Skin epidermis (tissue), 12 donors: ENCODE data around the gene PTPRN.
"Not testable (repeated sequence)": the region's sequence is repeated elsewhere in the genome, so short reads cannot be mapped to it uniquely, and the experiment has no call there.

Source experiments
- H3K27ac ChIP-seq, 21 experiments: fragments of 200-600 bp; sonication (generic) in 11 of 21; one replicate each; pipeline ENCODE4 v1.5.0; 2020; ENCODE audit warnings: mild to moderate bottlenecking in 3 of 21, inconsistent platforms in 2 of 21, moderate library complexity in 2 of 21
- H3K4me3 ChIP-seq, 7 experiments: fragments of 200-600 bp; sonication (generic) in 2 of 7; one replicate each; pipeline ENCODE4 v1.5.0; 2020; ENCODE audit warnings: inconsistent platforms in 2 of 7, mild to moderate bottlenecking in 2 of 7, moderate library complexity in 1 of 7

Gene PTPRN

DNA sequence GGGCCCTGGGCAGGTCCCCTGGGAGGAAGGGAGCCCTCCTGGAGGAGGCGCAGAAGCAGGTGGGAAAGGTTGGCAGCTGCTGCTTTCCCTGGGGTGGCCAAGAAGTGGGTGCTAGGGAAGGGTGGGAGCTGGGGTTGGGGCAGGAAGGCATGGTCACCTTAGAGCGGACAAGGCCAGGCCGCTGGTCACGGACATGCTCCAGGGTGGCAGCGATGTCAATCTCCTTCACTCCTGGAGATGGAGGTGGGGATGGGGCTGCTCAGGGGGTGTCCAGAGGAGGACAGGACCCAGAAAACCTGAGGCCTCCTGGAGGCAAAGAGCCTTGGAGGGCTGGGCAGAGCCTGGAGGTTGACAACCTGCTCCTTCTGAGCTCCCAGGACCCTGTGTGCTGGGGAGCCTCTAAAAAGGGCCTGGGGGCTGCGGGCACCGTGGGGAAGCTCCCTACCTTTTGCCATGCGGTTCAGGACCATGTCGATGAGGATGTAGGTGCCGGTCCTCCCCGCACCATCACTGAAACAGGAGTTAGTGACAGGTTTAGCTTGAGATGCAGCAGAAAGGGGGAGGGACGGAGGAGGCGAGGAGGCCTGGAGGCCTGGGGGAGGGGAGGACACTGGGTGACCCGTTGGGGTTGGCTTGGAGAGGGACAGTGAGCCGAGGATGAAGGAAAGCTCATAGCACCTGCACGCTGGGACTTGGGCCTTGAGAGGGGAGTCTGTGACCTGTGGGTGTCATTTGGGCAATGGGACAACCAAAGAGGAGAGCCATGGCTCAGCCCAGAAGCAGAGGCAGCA lies 18.6 kb downstream of the PTPRN start:
- Histone ChIP-seq H3K27ac (peak overlapping the region in 15 of 21 experiments; percentile 9 to 90 (median 63)), H3K4me3 (no peak overlapping the region)

DNA sequence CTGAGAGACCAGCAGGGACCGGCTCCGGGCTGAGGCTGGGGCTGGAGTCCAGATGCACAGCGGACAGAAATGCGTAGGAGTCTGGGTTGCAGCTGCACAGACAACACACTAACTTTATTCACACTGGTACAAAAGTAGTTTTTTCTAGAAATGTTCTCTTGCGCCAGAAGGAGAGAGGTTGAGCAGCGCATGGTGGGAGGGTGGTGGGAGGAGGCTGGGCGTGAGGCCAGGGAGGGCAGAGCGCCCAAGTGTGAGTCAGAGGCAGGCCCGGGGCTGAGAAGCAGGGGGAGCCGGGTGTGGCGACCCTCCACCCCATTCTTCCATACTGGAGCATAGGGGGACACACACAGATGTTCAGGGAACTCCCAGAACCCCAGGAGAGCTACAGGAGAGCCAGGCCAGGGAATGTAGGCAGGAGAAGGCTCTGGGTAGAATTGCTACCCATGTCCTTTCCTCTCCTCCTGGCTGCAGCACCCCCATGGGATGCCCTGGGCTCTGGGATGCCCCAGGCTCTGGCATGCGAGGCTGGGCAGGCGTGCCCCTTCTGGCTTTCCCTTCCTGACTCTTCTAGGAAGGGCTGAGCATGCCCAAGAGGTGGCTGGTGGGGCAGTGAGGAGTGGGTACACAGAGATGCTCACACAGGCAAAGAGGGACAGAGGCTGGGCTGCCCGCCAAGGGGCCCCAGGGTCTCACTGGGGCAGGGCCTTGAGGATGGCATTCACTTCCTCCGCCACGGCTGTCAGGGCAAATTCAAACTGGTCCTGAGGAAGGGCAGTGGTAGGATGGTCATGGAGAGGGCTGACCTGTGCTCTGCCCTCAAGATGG lies 19.5 kb downstream of the PTPRN start:
- Histone ChIP-seq H3K4me3 (no peak overlapping the region), H3K27ac (peak overlapping the region in 20 of 21 experiments; percentile 9 to 90 (median 48))

DNA sequence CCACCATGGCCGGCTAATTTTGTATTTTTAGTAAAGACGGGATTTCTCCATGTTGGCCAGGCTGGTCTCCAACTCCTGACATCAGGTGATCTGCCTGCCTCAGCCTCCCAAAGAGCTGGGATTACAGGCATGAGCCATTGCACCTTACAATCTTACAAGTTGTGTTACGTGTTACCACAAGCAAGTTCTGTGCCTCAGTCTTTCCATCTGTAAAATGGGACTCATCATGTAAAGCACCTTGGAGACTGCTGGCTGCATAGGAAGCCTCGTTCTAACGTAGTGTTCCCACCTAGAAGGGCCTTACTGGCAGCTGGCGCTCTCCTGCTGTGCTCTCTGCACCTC lies 20.0 kb downstream of the PTPRN start:
- H3K4me3 ChIP-seq, result no peak overlapping the region
- H3K27ac ChIP-seq, result peak overlapping the region in 17 of 21 experiments; percentile 9 to 90 (median 49)

DNA sequence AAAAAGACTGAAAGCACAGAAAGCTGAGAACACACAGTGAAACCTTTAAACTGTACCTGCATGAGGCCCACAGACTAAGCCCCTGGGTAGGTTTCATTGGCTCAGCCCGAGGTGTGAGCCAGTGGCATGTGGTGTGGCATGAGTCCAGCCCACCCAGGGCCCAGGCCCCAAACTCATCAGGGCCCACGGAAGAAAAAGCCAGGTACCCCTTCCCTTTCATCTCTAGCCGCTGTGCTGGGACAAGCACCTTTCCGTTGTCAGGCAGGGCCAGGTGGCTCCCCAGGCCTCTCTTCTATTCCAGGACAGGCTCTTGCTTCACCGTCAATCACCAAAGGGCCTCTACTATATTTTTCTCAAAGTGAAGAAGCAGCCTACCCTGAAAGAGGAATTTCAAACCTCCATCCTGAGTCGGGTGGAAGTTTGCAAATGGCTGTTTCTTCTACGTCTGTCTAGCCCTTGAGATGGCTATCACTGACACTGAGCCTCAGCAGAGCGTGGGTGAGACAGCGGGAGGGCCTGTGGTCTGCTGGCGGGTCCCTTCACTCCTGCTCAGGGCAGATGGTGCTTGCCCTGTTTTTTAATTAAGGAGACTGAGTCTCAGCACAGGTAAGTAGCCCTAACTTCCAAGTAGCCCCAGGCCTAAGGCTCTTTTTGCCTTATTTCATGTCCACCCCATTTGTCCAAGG lies 21.5 kb downstream of the PTPRN start:
- Histone ChIP-seq H3K4me3 (no peak overlapping the region), H3K27ac (peak overlapping the region in 17 of 21 experiments; percentile 14 to 90 (median 74))

DNA sequence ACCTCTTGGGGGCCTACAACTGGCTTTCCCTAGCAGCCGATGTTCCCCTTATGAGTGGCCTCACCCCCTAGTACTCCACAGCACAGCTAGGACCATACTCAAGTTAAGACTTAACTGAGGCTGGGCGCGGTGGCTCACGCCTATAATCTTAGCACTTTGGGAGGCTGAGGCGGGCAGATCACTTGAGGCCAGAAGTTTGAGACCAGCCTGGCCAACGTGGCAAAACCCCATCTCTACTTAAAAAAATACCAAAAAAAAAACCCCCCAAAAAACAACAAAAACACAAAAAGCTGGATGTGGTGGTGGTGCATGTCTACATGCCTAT lies 22.1 kb downstream of the PTPRN start:
- not testable (repeated sequence) for H3K4me3 ChIP-seq
- H3K27ac ChIP-seq, result peak overlapping the region in 18 of 21 experiments; percentile 21 to 90 (median 76)

DNA sequence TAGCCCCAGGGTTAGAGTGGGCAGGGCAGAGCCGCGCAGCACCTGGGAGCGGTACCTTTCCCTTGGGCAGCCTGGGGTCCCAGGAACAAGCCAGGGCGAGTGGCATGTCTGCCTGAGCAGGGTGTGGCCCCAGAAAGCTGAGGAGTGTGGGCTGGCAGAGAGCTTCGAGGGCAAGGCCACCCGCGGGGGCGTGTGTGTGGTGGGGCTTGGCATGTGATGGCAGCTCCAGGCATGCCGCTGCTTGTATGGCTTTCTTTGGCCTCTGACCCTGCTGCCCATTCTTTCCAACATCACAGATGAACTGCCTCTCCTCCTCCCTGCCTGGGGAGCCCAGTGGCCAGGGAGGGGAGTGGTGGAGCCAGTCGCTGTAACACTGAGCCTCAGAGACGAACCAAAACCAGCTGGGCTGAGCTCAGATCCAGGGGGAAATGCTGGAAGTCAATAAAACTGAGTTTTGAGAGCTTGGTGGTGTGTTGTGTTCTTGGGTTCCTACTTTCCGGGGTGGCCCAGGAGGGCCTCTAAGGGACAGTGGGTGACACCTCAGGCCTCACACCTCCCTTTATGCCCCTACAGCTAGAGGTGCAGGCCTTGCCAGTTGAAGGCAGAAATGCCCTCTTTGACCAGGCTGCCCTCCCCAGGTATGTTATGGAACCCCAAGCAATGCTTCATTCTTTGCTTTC lies 22.6 kb downstream of the PTPRN start:
- H3K27ac ChIP-seq, result peak overlapping the region in 18 of 21 experiments; percentile 21 to 90 (median 76)
- H3K4me3 ChIP-seq, result no peak overlapping the region

DNA sequence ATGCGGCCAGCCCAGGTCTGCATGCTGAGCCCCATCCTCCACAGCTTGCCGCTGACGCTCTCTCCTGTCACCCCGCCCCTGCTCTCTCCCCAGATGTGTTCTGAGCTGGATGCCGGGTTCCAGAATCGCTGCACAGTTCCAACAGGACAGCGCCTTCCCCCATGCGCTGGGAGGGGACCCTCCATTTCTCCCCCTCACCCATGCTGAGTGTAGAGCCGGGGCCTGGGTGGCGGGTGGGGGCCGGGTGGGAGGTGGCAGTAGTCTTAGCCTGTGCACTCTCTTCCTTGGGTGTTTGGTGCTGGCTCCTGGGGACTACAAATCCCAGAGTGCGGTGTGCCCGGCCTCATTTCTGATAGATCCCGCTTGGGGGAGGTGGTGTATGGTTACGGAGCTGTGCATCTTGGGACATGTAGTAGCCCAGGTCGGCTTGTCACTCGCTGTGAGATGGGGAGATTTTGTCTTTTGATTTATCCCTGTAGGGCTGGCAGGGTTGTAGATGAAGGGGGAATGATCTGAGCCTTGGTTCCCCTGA lies 23.2 kb downstream of the PTPRN start:
- Histone ChIP-seq H3K4me3 (no peak overlapping the region), H3K27ac (peak overlapping the region in 19 of 21 experiments; percentile 29 to 90 (median 75))

DNA sequence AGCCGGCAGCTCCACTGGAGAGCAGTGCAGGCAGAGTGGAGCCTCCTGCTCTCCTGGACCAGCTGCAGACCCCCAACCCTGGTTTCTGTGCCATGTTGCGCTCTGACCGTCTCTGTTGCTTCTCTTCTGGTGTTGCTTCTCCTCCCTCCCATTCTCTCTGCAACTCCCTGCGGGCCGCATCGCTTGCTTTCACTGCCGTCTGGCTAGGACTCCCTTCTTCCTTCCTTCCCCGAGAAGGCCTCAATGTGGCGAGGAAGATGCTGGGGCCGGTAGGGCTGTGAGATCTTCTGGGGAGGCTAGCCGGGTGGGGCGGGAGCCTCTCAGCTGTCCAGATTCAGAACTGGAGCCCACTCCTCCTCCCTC lies 23.8 kb downstream of the PTPRN start:
- Histone ChIP-seq H3K27ac (peak overlapping the region in 19 of 21 experiments; percentile 29 to 90 (median 75)), H3K4me3 (no peak overlapping the region)

DNA sequence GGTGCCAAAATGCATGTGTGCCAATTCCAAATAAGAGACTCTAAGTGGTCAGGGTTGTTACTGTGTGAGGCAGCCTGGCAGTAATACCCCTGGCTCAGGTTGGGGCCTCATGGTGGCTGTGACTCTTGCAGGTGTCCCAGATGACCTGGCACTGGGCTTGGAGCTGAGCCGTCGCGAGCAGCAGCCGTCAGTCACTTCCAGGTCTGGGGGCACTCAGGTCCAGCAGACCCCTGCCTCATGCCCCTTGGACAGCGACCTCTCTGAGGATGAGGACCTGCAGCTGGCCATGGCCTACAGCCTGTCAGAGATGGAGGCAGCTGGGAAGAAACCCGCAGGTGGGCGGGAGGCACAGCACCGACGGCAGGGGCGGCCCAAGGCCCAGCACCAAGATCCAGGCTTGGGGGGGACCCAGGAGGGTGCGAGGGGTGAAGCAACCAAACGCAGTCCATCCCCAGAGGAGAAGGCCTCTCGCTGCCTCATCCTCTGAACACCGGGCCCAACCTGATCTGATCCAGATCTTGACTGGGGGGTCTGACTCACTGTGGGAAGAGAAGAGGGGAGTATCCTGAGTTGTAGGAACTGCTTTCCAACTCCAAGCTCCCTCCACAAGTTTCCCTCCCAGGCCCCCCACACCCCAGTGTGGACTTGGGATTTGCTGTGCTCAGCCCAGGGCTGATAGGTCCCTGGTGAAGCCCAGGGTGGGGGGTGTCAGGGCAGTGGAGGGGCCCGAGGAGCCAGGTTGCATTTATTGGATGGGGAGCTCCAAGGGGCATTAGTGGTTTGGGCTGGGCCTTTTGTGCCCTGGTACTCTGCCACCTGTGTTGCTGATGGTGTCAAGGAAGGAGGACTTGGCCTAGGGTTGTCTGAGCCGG lies 24.5 kb downstream of the PTPRN start:
- peak overlapping the region in 17 of 21 experiments; percentile 6 to 90 (median 76) for H3K27ac ChIP-seq
- no peak overlapping the region for H3K4me3 ChIP-seq

DNA sequence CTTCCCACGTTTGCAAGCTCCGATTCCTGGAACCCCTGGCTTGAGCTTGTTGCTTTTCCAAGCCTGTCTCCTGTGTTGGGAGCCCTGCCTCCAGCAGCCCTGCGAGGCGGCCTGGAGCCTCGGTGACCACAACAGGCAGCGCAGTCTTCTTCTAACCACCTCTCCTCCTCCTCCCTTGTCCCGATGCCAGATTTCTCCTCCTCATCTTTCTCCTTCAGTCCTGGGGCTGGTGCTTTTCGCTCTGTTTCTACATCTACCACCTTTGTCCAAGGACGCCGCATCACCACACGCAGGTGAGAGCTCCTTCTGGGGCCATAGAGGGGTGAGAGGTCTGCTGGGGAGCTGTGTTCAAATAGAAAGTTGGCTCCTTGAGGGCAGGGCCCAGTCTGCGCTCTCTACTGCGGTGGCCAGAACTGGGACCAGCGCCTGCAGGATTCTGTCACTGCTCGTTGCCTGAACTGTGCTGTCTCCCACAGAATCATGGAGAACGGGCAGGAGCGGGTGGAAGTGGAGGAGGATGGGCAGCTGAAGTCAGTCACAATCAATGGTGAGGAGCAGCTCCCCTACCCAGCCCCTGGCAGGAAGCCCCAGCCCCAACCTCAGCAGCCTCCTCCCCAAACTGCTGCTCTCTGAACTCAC lies 26.1 kb downstream of the PTPRN start:
- Histone ChIP-seq H3K4me3 (no peak overlapping the region), H3K27ac (peak overlapping the region in 9 of 21 experiments; percentile 4 to 98 (median 52))

DNA sequence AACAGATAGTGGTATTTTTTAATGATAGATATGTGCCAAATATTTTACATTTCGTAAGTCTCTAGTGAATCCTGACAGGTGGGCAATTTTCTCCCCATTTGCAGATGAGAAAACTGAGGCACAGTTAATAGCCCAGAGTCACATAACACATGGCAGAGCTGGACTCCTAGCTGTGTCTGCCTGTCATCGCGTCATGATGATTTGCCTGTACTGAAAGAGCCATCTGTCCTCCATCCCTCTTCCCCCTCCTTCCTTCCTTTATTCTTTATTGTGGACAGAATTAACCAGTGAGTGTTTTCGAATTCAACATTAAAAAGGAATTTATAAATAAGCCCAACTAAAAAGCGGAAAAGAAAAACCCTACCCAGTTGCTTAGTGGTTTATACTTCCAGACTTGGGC lies 26.8 kb downstream of the PTPRN start:
- Histone ChIP-seq H3K4me3 (no peak overlapping the region), H3K27ac (peak overlapping the region in 7 of 21 experiments; percentile 41 to 98 (median 90))

DNA sequence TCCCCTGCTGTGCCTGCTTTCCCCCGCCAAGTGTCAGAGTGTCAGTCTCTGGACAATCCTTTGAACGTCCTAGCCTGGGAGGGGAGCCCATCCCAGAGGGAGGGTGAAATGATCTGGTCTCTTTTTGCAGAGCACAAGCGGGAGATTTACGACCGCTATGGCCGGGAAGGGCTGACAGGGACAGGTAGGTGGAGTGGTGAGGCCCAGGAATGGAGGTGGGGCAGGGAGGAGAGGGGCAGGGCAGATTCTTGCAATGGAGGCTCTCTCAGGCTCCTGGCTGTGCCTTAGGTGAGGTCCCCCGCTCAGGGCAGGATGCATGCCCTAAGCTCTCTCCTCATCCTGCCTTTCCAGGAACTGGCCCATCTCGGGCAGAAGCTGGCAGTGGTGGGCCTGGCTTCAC lies 27.6 kb downstream of the PTPRN start:
- H3K4me3 ChIP-seq, result no peak overlapping the region
- peak overlapping the region in 8 of 21 experiments; percentile 14 to 99 (median 97) for H3K27ac ChIP-seq

DNA sequence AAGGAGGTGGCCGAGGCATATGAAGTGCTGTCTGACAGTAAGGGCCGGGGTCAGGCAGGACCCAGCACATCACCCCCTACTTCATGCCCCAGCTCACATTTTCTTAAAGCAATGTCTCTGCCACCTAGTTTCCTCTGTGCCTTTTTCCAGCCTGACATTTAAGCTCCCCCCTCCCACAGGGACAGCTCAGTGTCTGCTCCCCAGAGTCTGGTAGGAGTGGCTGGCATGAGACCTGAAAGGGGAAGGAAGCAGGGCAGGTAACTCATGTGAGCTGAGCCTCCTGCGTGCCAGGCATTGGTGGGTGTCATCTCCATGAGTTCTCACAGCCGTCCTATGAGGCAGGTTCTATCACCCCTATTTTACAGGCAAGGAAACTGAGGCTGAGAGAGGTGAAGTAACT lies 28.6 kb downstream of the PTPRN start:
- H3K27ac ChIP-seq, result peak overlapping the region in 13 of 21 experiments; percentile 22 to 100 (median 98)
- H3K4me3 ChIP-seq, result peak overlapping the region in 1 of 7 experiments; percentile 57

DNA sequence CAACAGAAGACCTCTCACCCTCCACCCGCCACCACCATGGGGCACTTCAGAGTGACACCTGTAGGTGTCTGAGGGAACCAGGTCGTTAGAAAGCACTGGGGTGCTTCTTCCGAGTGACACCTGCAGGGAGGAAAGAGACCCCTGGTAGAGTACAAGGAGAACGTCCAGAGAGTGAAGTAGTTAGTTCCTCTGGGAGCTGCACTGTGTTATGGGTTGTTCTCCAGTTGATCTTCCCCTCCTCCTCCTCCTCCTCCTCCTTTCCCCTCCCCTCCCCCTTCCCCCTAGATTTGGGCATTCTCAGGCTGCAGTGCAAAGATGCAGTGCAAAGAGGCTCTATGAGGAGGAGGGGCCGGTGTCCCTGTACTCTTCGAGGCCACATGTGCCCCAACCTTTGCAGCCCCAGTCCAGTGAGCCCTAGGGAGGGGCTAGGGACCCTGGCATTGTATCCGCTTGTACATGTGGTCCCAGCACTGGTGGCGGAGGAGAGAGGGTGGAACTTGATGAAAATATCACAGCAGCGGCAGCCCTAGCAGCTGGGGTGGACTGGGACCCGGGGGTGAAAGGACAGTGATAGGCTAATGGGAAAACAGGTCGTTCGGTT lies 29.2 kb downstream of the PTPRN start:
- H3K27ac ChIP-seq, result peak overlapping the region; percentile 89 to 100 (median 97)
- H3K4me3 ChIP-seq, result peak overlapping the region; percentile 57 to 90 (median 64)

DNA sequence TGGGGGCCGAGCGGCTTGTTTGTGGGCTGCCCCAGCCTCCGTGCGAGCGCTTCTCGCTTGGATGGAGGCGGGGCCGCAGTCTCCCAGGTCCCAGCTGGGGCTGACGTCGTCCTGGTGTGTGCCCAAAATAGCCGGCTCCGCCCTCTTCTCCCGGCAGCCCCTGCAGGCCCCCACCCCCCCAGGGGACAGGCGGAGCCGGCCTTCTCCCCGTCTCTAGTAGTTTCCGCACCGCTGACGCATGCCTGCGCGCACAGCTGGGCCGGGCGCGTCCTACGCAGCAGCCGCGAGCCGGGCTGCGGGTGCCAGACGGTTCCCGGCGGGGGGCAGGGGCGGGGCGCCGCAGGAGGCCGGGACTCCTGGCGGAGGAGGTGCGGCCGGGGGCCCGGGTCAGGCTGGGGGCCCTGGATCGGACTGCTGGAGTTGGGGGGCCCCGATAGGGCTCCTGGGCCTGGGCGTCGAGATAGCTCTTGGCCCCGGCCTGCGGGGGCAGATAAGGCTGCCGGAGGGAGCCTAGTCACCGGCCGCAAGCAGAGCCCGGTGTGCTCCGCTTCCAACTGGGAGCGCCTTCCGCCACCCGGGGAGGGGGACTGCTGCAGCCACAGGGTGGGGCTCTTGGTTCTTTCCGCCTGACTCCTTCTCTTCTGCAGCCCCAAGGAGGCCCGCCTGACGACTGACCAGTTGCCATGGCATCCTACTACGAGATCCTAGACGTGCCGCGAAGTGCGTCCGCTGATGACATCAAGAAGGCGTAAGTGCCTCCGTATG lies 29.9 kb downstream of the PTPRN start, which contains the start of gene DNAJB2:
DNAJB2 (plus strand) TSS at position 216 of the 765 bp plus-strand sequence; CDS start at position 684, 468 bp downstream.
- Histone ChIP-seq H3K4me3 (peak within 1 kb of the TSS; percentile 57 to 90 (median 64)), H3K27ac (peak within 1 kb of the TSS; percentile 89 to 100 (median 97))

DNA sequence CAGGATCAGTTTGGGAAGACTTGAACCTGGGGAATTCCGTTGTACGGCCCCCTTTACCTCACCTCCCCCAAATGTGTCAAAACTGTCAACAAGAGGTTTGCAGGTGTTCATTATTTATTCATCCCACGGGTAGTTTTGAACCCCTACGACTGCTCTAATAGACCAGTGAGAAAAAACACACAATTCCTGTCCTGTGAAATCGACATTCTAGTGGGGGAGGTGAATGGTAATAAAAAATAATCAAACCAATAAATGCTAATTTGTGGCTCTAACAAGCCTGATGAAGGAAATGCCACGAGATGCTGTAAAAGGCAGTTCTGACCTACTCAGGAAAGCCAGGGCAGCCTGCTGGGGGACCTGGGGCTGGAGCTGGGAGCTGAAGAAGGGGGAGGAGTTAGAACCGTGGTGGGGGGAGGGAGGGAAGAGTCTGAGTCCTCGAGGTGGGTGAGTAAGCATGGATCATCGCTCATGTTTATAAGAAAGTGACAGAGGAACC lies 30.5 kb downstream of the PTPRN start:
- Histone ChIP-seq H3K27ac (peak overlapping the region in 20 of 21 experiments; percentile 47 to 100 (median 98)), H3K4me3 (peak overlapping the region in 6 of 7 experiments; percentile 57 to 90 (median 66))
